Mesenchymal stem cell (in vitro differentiated cells and primary cell): ENCODE measurements around the gene ASB13. TPM values are rescaled to one million over a fixed set of nuclear protein-coding genes. Genes with fewer than 3 reads are reported as not detected.

Experiments used
- DNase-seq: peaks from one replicate; pipeline ENCODE4 v3.0.0-alpha.2; 2013
- H2AFZ ChIP-seq: one replicate; pipeline ENCODE4 v1.6.1; 2013; ENCODE audit warnings: low read depth, mild to moderate bottlenecking, control low read depth, inconsistent platforms, low read length, moderate library complexity
- H2AK5ac ChIP-seq: 2 replicates; pipeline ENCODE4 v1.6.1; 2013; ENCODE audit warnings: low read length, moderate library complexity, mild to moderate bottlenecking, inconsistent platforms; ENCODE audit not compliant: severe bottlenecking
- H2BK120ac ChIP-seq: one replicate; pipeline ENCODE4 v1.6.1; 2013; ENCODE audit warnings: low read depth, mild to moderate bottlenecking, inconsistent platforms, low read length, moderate library complexity
- H2BK12ac ChIP-seq, 2 experiments: one replicate each; pipeline ENCODE4 v1.6.1; 2013; ENCODE audit warnings: inconsistent platforms in 2 of 2, low read length in 2 of 2, mild to moderate bottlenecking in 2 of 2, moderate library complexity in 2 of 2, control low read depth in 1 of 2
- H2BK15ac ChIP-seq: one replicate; pipeline ENCODE4 v1.6.1; 2013; ENCODE audit warnings: mild to moderate bottlenecking, low read depth, inconsistent platforms; ENCODE audit not compliant: poor library complexity, severe bottlenecking
- H2BK5ac ChIP-seq: 2 replicates; pipeline ENCODE4 v1.6.1; 2013; ENCODE audit warnings: low read depth, mild to moderate bottlenecking, low read length, control low read depth, inconsistent platforms; ENCODE audit not compliant: poor library complexity, severe bottlenecking
- H3K14ac ChIP-seq, 2 experiments: one replicate each; pipeline ENCODE4 v1.6.1; 2013; ENCODE audit warnings: inconsistent platforms in 2 of 2, low read length in 2 of 2, control low read depth in 1 of 2, mild to moderate bottlenecking in 1 of 2, moderate library complexity in 1 of 2
- H3K18ac ChIP-seq, 2 experiments: one replicate each; pipeline ENCODE4 v1.6.1; 2013; ENCODE audit warnings: inconsistent platforms in 2 of 2, low read length in 2 of 2, control low read depth in 1 of 2, low read depth in 1 of 2, mild to moderate bottlenecking in 1 of 2
- H3K23ac ChIP-seq, 2 experiments: one replicate each; pipeline ENCODE4 v1.6.1; 2013; ENCODE audit warnings: inconsistent platforms in 2 of 2, low read length in 2 of 2, mild to moderate bottlenecking in 2 of 2, moderate library complexity in 2 of 2, control low read depth in 1 of 2
- H3K27ac ChIP-seq: 2 replicates; pipeline ENCODE4 v1.5.1; 2013; ENCODE audit warnings: mild to moderate bottlenecking, moderate library complexity, low read length, control low read depth, inconsistent platforms; ENCODE audit not compliant: poor library complexity, severe bottlenecking
- H3K27me3 ChIP-seq, 2 experiments: 2 replicates each; pipeline versions ENCODE4 v1.6.1 to v1.7.0; 2013; ENCODE audit warnings: low read length in 2 of 2, mild to moderate bottlenecking in 2 of 2, moderate library complexity in 2 of 2, control low read depth in 1 of 2, inconsistent platforms in 1 of 2; ENCODE audit not compliant: control insufficient read depth in 1 of 2, insufficient read depth in 1 of 2
- H3K36me3 ChIP-seq, 2 experiments: 2 replicates each; pipeline versions ENCODE4 v1.6.1 to v1.7.0; 2013; ENCODE audit warnings: low read length in 2 of 2, control low read depth in 1 of 2, inconsistent platforms in 1 of 2, low read depth in 1 of 2, mild to moderate bottlenecking in 1 of 2; ENCODE audit not compliant: insufficient read depth in 2 of 2, control insufficient read depth in 1 of 2
- H3K4ac ChIP-seq, 2 experiments: one replicate each; pipeline ENCODE4 v1.6.1; 2013; ENCODE audit warnings: inconsistent platforms in 2 of 2, low read length in 2 of 2, mild to moderate bottlenecking in 2 of 2, moderate library complexity in 2 of 2, control low read depth in 1 of 2, low read depth in 1 of 2
- H3K4me1 ChIP-seq: 2 replicates; pipeline ENCODE4 v1.6.1; 2013; ENCODE audit warnings: low read depth, low read length, control low read depth; ENCODE audit not compliant: control insufficient read depth, insufficient read depth
- H3K4me2 ChIP-seq: 2 replicates; pipeline ENCODE4 v1.6.1; 2013; ENCODE audit warnings: low read length, mild to moderate bottlenecking, inconsistent platforms; ENCODE audit not compliant: poor library complexity, severe bottlenecking
- H3K4me3 ChIP-seq, 2 experiments: 2 replicates each; pipeline versions ENCODE4 v1.5.1 to v1.7.0; 2013; ENCODE audit warnings: low read length in 2 of 2, mild to moderate bottlenecking in 2 of 2, control low read depth in 1 of 2, low read depth in 1 of 2; ENCODE audit not compliant: insufficient read depth in 1 of 2
- H3K79me1 ChIP-seq: replicated peaks from 2 replicates; pipeline ENCODE4 v1.6.1; 2013; ENCODE audit warnings: mild to moderate bottlenecking, control low read depth, low read length, inconsistent platforms; ENCODE audit not compliant: poor library complexity, severe bottlenecking
- H3K9ac ChIP-seq: 2 replicates; pipeline ENCODE4 v1.7.0; 2013; ENCODE audit warnings: mild to moderate bottlenecking, low read length, moderate library complexity
- H3K9me3 ChIP-seq: 2 replicates; pipeline ENCODE4 v1.7.0; 2013; ENCODE audit warnings: mild to moderate bottlenecking, low read length; ENCODE audit not compliant: control insufficient read depth
- H4K8ac ChIP-seq: one replicate; pipeline ENCODE4 v1.6.1; 2013; ENCODE audit warnings: inconsistent platforms, mild to moderate bottlenecking, low read length, moderate library complexity
- H4K91ac ChIP-seq: one replicate; pipeline ENCODE4 v1.6.1; 2013; ENCODE audit warnings: mild to moderate bottlenecking, low read length, inconsistent platforms
- WGBS: methylation state at CpG from one replicate; pipeline ENCODE4 v1.1.7; 2013; ENCODE audit warnings: mixed read lengths; 5-methylcytosine and 5-hydroxymethylcytosine counted together
- polyA plus RNA-seq, 2 experiments: library from polyadenylated mRNA; stranded (reverse); fragments of 200-250 nt; gene quantifications; one replicate each; pipeline ENCODE4 v1.2.3, GENCODE V29; 2013

Gene ASB13, protein sequence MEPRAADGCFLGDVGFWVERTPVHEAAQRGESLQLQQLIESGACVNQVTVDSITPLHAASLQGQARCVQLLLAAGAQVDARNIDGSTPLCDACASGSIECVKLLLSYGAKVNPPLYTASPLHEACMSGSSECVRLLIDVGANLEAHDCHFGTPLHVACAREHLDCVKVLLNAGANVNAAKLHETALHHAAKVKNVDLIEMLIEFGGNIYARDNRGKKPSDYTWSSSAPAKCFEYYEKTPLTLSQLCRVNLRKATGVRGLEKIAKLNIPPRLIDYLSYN
- polyA plus RNA-seq (2013, experiment 1 of 2) = 5.1 TPM
- 5.1 TPM for polyA plus RNA-seq (2013, experiment 2 of 2)

DNA sequence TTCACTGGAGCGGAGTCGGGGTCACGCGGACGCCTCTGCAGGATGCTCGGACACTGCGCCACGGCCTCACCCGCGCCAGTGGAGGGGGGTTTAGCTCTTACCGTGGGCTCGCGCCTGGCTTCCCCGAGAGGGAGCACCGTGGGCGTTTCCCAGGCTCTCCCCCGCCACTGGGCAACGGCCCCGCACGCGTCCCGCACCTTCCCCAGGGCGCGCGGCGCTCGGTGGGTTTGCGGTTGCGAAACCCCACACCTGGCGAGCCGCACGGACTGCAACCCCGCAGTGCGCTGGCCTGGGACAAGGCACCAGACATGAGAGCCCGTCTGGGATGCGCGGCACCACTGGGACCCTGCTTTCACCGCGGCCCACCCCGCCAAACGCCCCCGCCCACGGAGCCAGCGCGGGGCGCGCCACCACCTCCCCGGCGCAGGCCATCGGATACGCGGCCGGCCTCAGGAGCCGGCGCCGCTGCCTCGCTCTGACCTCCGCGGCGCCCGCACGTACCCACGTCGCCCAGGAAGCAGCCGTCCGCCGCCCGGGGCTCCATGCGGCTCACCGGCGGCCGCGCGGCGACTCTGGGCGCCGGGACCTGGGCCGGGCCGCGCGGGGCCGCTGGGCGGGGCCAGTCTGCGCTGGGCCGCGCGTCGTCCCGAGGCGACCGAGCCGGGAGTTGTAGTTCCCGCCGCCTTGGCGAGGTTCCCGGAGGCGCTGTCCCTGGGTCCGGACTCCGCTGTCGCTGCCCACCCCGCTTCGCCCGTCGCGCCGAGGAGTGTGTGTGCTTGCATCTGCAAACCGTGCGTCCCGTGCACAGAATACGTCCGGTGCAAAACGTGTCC, at the start of gene ASB13:
TSS of gene ASB13 (minus strand) at position 588 of the 833 bp plus-strand sequence. CDS start at position 544, 44 bp downstream.
- peak within 1 kb of the TSS in 1 of 2 experiments; percentile 37 for H3K14ac ChIP-seq
- under 1% methylated on average over 104 of the region's 112 CpGs for WGBS
- peak within 1 kb of the TSS; percentile 57 to 84 for H3K18ac ChIP-seq
- peak within 1 kb of the TSS; percentile 54 for H2BK120ac ChIP-seq
- peaks cover 0 to 4% of the 10 kb centered on the region in 2 experiments for H3K36me3 ChIP-seq
- H3K4ac ChIP-seq = peak within 1 kb of the TSS; percentile 57 to 92
- H2BK15ac ChIP-seq = no peak within 1 kb of the TSS
- peaks cover 5% of the 10 kb centered on the region for H3K79me1 ChIP-seq
- H3K23ac ChIP-seq = peak within 1 kb of the TSS in 1 of 2 experiments; percentile 89
- H3K27ac ChIP-seq = no peak within 1 kb of the TSS
- H2BK12ac ChIP-seq = peak within 1 kb of the TSS in 1 of 2 experiments; percentile 94
- peaks cover 9% of the 10 kb centered on the region for H3K4me1 ChIP-seq
- H2BK5ac ChIP-seq = peak within 1 kb of the TSS; percentile 49
- H3K27me3 ChIP-seq = peaks cover 0 to 5% of the 10 kb centered on the region in 2 experiments
- H3K9me3 ChIP-seq = no peaks in the 10 kb centered on the region
- peak within 1 kb of the TSS; percentile 89 to 90 for H3K4me3 ChIP-seq
- H3K4me2 ChIP-seq = peak within 1 kb of the TSS; percentile 77
- peak within 1 kb of the TSS; percentile 91 for H3K9ac ChIP-seq
- peak within 1 kb of the TSS; percentile 79 for H4K8ac ChIP-seq
- no peak within 1 kb of the TSS for H2AK5ac ChIP-seq
- peak within 1 kb of the TSS; percentile 83 for H4K91ac ChIP-seq
- DNase-seq = peak; percentile 48
- H2AFZ ChIP-seq = peak within 1 kb of the TSS; percentile 100

DNA sequence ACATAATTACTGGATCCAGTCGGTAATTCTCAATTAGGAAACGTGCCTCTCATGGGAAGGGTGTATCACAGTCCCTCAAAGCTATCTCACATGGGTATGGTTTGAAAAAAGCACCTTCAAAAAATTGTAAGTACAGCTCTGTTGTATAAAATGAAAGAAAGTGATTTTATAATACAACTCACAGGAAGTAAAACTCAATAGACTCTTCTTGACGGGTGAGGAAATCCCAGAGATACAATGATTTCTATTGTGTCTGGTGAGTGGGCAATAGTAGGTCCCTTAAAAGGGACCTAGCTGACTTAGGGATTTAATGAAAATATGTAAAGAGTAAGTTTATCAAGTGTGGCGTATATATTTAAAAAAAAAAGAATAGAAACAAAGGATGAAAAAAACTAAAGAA, 45.2 kb upstream of the ASB13 start:
- H2AFZ ChIP-seq = no peak overlapping the region
- H3K14ac ChIP-seq = no peak overlapping the region
- H2BK120ac ChIP-seq = no peak overlapping the region
- DNase-seq = no peak
- no peaks in the 10 kb centered on the region for H3K9me3 ChIP-seq
- no peak overlapping the region for H3K18ac ChIP-seq
- no peak overlapping the region for H2AK5ac ChIP-seq
- no peak overlapping the region for H3K4me2 ChIP-seq
- H4K91ac ChIP-seq = no peak overlapping the region
- 89% methylated on average over 3 of the region's 4 CpGs for WGBS
- peaks cover 14% of the 10 kb centered on the region for H3K79me1 ChIP-seq
- H3K4me1 ChIP-seq = no peaks in the 10 kb centered on the region
- no peak overlapping the region for H3K4ac ChIP-seq
- H2BK12ac ChIP-seq = no peak overlapping the region
- no peak overlapping the region for H3K27ac ChIP-seq
- no peak overlapping the region for H4K8ac ChIP-seq
- peak overlapping the region in 1 of 2 experiments; percentile 35 for H3K4me3 ChIP-seq
- H3K36me3 ChIP-seq = peaks cover 0 to 2% of the 10 kb centered on the region in 2 experiments
- no peak overlapping the region for H2BK5ac ChIP-seq
- no peaks in the 10 kb centered on the region for H3K27me3 ChIP-seq
- peak overlapping the region; percentile 55 for H3K9ac ChIP-seq
- no peak overlapping the region for H3K23ac ChIP-seq
- no peak overlapping the region for H2BK15ac ChIP-seq

DNA sequence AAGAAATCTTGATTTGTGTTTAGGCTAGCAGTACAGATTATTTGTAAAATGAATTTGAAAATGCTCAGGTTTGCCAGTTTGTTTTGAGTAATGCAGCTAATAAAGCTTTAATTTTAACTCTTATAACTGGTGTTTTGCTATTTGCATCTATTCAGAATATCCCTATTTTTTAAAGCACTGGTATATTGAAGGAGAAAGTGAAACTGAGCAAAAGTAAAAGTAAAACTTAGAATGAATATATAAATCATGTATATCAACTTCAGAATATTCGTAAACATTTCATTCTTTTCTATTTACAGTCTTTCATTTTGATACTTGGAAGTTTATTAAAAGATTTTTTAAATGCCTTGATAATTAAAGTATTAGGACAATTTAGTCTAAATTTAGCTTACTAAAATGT, 44.5 kb upstream of the ASB13 start:
- H3K4me2 ChIP-seq = no peak overlapping the region
- no CpG with 5 or more reads among the region's 1 CpG for WGBS
- no peak overlapping the region for H4K8ac ChIP-seq
- no peak overlapping the region for H3K18ac ChIP-seq
- no peak overlapping the region for H2BK15ac ChIP-seq
- no peak overlapping the region for H2AFZ ChIP-seq
- no peak for DNase-seq
- no peaks in the 10 kb centered on the region for H3K4me1 ChIP-seq
- H3K36me3 ChIP-seq = peaks cover 0 to 2% of the 10 kb centered on the region in 2 experiments
- H3K79me1 ChIP-seq = peaks cover 16% of the 10 kb centered on the region
- no peaks in the 10 kb centered on the region for H3K27me3 ChIP-seq
- H3K4ac ChIP-seq = no peak overlapping the region
- H2BK5ac ChIP-seq = no peak overlapping the region
- H3K9me3 ChIP-seq = no peaks in the 10 kb centered on the region
- no peak overlapping the region for H3K27ac ChIP-seq
- no peak overlapping the region for H3K23ac ChIP-seq
- no peak overlapping the region for H2BK12ac ChIP-seq
- no peak overlapping the region for H2BK120ac ChIP-seq
- H4K91ac ChIP-seq = no peak overlapping the region
- H3K14ac ChIP-seq = no peak overlapping the region
- peak overlapping the region in 1 of 2 experiments; percentile 35 for H3K4me3 ChIP-seq
- H2AK5ac ChIP-seq = no peak overlapping the region
- peak overlapping the region; percentile 55 for H3K9ac ChIP-seq

DNA sequence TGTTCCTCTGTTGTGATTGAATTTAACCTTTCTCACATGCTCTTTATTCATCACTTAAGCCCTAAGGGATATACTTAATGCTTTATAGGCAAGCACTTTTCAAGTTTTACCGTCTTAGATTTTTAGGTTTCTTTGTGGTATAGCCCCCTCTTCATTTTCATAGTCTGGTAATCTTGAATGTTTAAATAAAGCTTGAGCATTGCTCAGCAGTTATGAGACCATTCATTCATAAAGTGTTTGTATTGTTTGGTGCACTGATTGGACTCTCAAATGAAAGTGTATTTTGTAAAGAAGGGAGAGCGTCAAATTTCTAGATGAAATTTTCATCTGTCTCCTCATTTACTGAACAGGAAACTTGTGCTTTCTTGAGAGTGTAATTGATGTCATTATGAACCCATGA, 43.5 kb upstream of the ASB13 start:
- H2AK5ac ChIP-seq = no peak overlapping the region

More for the DNA sequence above, 43.5 kb upstream of the ASB13 start:
- H2BK12ac ChIP-seq = no peak overlapping the region
- no peaks in the 10 kb centered on the region for H3K4me1 ChIP-seq
- H3K18ac ChIP-seq = no peak overlapping the region
- no peaks in the 10 kb centered on the region for H3K27me3 ChIP-seq
- no peak overlapping the region for H3K23ac ChIP-seq
- H2BK5ac ChIP-seq = no peak overlapping the region
- peaks cover 0 to 2% of the 10 kb centered on the region in 2 experiments for H3K36me3 ChIP-seq
- H2AFZ ChIP-seq = no peak overlapping the region
- H3K79me1 ChIP-seq = peaks cover 15% of the 10 kb centered on the region
- H4K91ac ChIP-seq = no peak overlapping the region
- no peaks in the 10 kb centered on the region for H3K9me3 ChIP-seq
- H3K27ac ChIP-seq = no peak overlapping the region
- no peak overlapping the region for H3K4me2 ChIP-seq
- no peak overlapping the region for H2BK120ac ChIP-seq
- H2BK15ac ChIP-seq = no peak overlapping the region
- no peak overlapping the region for H4K8ac ChIP-seq
- H3K9ac ChIP-seq = no peak overlapping the region
- no peak overlapping the region for H3K14ac ChIP-seq
- no peak for DNase-seq
- 100% methylated on average over 2 of the region's 2 CpGs for WGBS
- H3K4ac ChIP-seq = no peak overlapping the region
- H3K4me3 ChIP-seq = no peak overlapping the region
